ENCODE data around the gene PPM1N.

PPM1N gene, protein sequence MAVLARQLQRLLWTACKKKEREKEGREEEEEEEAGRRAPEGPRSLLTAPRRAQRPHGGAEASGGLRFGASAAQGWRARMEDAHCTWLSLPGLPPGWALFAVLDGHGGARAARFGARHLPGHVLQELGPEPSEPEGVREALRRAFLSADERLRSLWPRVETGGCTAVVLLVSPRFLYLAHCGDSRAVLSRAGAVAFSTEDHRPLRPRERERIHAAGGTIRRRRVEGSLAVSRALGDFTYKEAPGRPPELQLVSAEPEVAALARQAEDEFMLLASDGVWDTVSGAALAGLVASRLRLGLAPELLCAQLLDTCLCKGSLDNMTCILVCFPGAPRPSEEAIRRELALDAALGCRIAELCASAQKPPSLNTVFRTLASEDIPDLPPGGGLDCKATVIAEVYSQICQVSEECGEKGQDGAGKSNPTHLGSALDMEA

GRCh38 chr19:45498411-45499195 lies at the start of gene PPM1N:
TSS of gene PPM1N (plus strand) at chr19:45498443. CDS start at chr19:45498473, 30 bp downstream.
- DNase-seq (ENCODE audit: low read depth in 2 of 2), result peak in 1 of 2 donors; percentile 28
- H3K4me3 ChIP-seq (replicated peaks in 1 of 2; ENCODE audit: low read depth in 2 of 2, low read length in 2 of 2), result peak within 1 kb of the TSS; percentile 25 to 39
- TF ChIP-seq CTCF (IDR thresholded peaks at IDR 0.05; ENCODE audit: low read depth, low read length), result no peak

GRCh38 chr19:45448887-45449299 lies 49.4 kb upstream of the PPM1N start:
- DNase-seq (ENCODE audit: low read depth in 2 of 2), result no peak
- TF ChIP-seq CTCF (IDR thresholded peaks at IDR 0.05; ENCODE audit: low read depth, low read length), result no peak
- no peak overlapping the region for H3K4me3 ChIP-seq (replicated peaks in 1 of 2; ENCODE audit: low read depth in 2 of 2, low read length in 2 of 2)

GRCh38 chr19:45450012-45450333 lies 48.3 kb upstream of the PPM1N start:
- no peak for DNase-seq (ENCODE audit: low read depth in 2 of 2)
- H3K4me3 ChIP-seq (replicated peaks in 1 of 2; ENCODE audit: low read depth in 2 of 2, low read length in 2 of 2), result peak overlapping the region; percentile 44 to 53
- no peak for TF ChIP-seq CTCF (IDR thresholded peaks at IDR 0.05; ENCODE audit: low read depth, low read length)

- peak; percentile 69 to 76 for DNase-seq (ENCODE audit: low read depth in 2 of 2)
- no peak for TF ChIP-seq CTCF (IDR thresholded peaks at IDR 0.05; ENCODE audit: low read depth, low read length)
- peak overlapping the region; percentile 62 to 70 for H3K4me3 ChIP-seq (replicated peaks in 1 of 2; ENCODE audit: low read depth in 2 of 2, low read length in 2 of 2)
Measured at GRCh38 chr19:45451131-45451849, 47.0 kb upstream of the PPM1N start.

- no peak overlapping the region for H3K4me3 ChIP-seq (replicated peaks in 1 of 2; ENCODE audit: low read depth in 2 of 2, low read length in 2 of 2)
- no peak for TF ChIP-seq CTCF (IDR thresholded peaks at IDR 0.05; ENCODE audit: low read depth, low read length)
- DNase-seq (ENCODE audit: low read depth in 2 of 2), result no peak
Measured at GRCh38 chr19:45451850-45452387, 46.3 kb upstream of the PPM1N start.

GRCh38 chr19:45455707-45456499 lies 42.3 kb upstream of the PPM1N start:
- peak; percentile 99 to 100 for DNase-seq (ENCODE audit: low read depth in 2 of 2)
- no peak overlapping the region for H3K4me3 ChIP-seq (replicated peaks in 1 of 2; ENCODE audit: low read depth in 2 of 2, low read length in 2 of 2)
- TF ChIP-seq CTCF (IDR thresholded peaks at IDR 0.05; ENCODE audit: low read depth, low read length), result no peak

Measured in cardiac fibroblast (primary cell).